GM12892 (cell line): ENCODE measurements around the gene MLYCD.

Source experiments
- POLR2A ChIP-seq: IDR thresholded peaks from 2 replicates; pipeline ENCODE4 v1.6.1; 2011; ENCODE audit warnings: low read depth, low read length, control low read depth
- POLR2AphosphoS5 ChIP-seq: IDR thresholded peaks from 2 replicates; pipeline ENCODE4 v1.6.1; 2011; ENCODE audit warnings: low read depth, low read length, control low read depth
- TAF1 ChIP-seq: IDR thresholded peaks from 2 replicates; pipeline ENCODE4 v1.6.1; 2011; ENCODE audit warnings: low read depth, mild to moderate bottlenecking, control low read depth, low read length, borderline replicate concordance

GRCh38 chr16:83908798-83909197 is 9.9 kb downstream of the MLYCD start:
- TF ChIP-seq POLR2A (no peak), TAF1 (no peak), POLR2AphosphoS5 (no peak)
